ENCODE results near the gene ZDHHC11.
"Not testable (repeated sequence)": the region's sequence is repeated elsewhere in the genome, so short reads cannot be mapped to it uniquely, and the experiment has no call there.

The ZDHHC11 gene

DNA sequence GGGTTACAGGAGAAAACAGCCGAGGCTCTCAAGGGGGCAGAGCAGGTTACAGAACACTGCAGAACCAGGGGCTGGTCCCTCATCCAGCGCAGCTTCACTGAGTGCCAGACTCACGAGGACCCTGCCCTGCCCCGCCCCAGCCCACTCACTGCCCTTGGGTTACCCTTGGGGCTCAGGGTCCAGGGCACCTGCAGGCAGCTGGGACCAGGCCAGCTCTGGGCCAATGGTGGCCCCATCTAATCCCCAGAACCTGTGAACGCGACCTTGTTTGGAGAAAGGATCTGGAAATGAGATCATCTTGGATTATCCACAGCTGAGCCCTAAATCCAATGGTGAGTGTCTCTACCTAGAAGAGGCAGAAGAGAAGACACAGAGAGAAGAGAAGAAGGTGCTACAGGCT, 72.4 kb downstream of the ZDHHC11 start:
- in situ Hi-C loops (cut with MboI; ENCODE audit: low sequenced_read_pairs), result not testable (repeated sequence)

GRCh38 chr5:777756-778161, 73.0 kb downstream of the ZDHHC11 start:
- in situ Hi-C loops (cut with MboI; ENCODE audit: low sequenced_read_pairs), result no loop called here

DNA sequence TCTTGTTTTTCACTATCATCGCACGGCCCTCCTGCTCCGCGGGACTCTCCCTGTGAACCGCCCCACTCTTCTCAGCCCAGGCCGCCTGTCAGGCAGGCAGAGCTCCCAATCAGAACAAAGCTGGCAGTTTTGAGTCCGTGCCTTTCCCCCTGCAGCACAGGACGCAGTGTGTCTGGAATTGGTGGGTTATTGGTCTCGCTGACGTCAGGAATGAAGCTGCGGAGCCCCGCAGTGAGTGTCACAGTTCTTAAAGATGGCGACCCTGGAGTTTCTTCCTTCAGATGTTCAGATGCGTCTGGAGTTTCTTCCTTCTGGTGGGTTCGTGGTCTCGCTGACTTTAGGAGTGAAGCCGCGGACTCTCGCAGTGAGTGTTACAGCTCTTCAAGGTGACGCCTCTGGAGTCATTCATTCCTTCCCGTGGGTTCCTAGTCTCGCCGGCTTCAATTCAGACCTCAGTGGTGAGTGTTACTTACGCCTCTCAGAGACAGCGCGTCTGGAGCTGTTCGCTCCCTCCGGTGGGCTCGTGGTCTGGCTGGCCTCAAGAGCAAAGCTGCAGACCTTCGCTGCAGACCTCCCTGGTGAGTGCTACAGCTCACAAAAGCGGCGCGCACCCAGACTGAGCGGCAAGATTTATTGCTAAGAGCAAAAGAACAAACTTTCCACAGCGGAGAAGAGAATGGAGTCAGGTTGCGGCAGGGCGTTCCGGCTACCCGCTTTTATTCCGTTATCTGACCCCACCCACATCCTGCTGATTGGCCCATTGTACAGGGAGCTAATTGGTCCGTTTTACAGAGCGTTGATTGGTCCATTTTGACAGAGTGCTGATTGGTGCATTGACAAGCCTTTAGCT, 73.7 kb downstream of the ZDHHC11 start:
- in situ Hi-C loops (cut with MboI; ENCODE audit: low sequenced_read_pairs), result no loop called here

GRCh38 chr5:775961-776861, 74.6 kb downstream of the ZDHHC11 start:
- in situ Hi-C loops (cut with MboI; ENCODE audit: low sequenced_read_pairs), result no loop called here

DNA sequence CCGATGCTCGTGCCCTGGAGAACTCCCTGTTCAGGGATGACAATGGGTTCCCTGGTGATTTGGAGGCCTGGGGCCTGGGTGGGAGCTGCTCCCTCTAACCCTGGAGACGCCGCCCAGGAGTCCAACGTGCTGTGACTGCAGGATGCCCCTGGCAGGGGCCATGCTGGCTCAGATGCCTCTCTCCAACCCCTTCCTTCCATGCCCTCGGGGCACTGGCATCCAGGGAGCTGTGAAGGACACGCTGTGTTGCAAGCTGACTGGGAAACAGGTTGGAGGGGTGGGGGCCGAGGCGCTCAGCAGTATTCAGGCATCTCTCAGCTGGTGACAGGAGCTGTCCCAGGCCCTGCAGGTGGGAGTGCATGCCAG, 75.2 kb downstream of the ZDHHC11 start:
- in situ Hi-C loops (cut with MboI; ENCODE audit: low sequenced_read_pairs), result not testable (repeated sequence)

DNA sequence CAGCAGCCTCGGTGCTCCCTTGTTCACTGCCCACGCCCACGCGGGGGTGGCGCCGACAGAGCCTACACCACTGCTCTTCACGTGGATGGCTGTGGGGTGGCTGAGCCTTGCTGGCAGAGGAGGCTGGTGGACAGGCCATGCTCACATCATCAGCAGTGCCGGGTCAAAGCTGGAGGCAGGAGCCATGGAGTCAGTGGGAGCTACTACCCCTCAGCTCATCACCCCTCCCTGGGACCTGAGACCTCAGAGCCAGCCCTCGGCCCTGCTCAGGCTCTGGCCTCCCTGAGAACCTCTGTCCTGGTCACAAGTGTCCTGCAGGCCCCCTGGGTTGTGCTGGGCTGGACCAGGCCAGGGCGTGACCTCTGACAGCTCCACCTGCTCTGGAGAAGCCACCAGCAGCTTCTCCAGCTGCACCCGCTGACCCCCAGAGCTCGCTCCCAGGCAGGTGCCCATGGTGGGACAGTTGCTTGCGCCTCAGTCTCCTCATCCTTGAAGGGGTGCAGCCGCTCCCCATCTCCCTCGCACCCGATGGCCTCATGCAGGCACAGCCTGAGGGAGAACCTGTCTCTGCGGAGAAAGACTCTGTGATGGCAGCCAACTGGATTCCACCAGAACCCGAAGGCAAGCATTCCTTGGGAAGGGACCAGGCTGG, 75.8 kb downstream of the ZDHHC11 start:
- in situ Hi-C loops (cut with MboI; ENCODE audit: low sequenced_read_pairs), result not testable (repeated sequence)

- in situ Hi-C loops (cut with MboI; ENCODE audit: low sequenced_read_pairs), result not testable (repeated sequence)
Measured at GRCh38 chr5:774304-774703, 76.5 kb downstream of the ZDHHC11 start.

DNA sequence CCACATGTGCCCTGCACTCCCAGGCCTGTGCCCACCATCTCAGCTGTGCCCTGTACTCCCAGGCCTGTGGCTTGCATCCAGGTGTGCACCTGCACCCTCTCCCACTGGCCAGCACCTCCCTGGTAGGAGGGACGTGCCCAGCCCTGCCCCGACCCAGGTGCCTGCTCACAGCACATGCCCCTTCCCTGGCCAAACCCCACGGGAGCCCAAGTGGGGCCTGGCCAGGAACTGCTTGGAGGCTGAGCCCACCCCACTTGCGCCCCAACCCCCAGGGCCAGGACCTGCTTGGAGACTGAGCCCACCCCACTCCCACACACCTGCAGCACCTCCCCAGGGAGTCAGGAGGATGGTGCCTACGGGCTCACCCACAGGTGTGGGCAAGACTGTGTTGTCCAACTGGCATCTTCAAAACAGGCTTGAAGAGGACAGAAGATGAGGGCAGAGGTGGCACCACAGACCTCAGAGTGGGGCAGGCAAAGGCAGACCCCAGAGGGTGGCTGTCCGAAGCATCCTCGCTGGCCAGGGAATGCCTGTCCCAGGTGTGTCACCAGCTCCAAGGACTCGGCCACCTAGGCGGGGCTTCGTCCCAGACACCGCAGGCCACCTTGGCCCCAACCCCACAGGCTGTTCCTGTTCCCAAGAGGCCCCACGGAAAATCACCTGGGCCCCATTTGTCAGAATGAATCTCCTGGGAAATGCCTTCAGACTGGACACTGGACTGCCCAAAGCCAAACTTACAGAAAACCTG, 77.1 kb downstream of the ZDHHC11 start:
- in situ Hi-C loops (cut with MboI; ENCODE audit: low sequenced_read_pairs), result no loop called here

- in situ Hi-C loops (cut with MboI; ENCODE audit: low sequenced_read_pairs), result not testable (repeated sequence)
Measured at GRCh38 chr5:772931-773330, 77.9 kb downstream of the ZDHHC11 start.

GRCh38 chr5:772547-772890, 78.3 kb downstream of the ZDHHC11 start:
- in situ Hi-C loops (cut with MboI; ENCODE audit: low sequenced_read_pairs), result not testable (repeated sequence)

- in situ Hi-C loops (cut with MboI; ENCODE audit: low sequenced_read_pairs), result not testable (repeated sequence)
Measured at GRCh38 chr5:771841-772546, 78.8 kb downstream of the ZDHHC11 start.

- in situ Hi-C loops (cut with MboI; ENCODE audit: low sequenced_read_pairs), result not testable (repeated sequence)
Measured at GRCh38 chr5:771087-771781, 79.6 kb downstream of the ZDHHC11 start.

GRCh38 chr5:770585-770984, 80.2 kb downstream of the ZDHHC11 start:
- in situ Hi-C loops (cut with MboI; ENCODE audit: low sequenced_read_pairs), result not testable (repeated sequence)

GRCh38 chr5:769485-770145, 81.2 kb downstream of the ZDHHC11 start:
- in situ Hi-C loops (cut with MboI; ENCODE audit: low sequenced_read_pairs), result not testable (repeated sequence)

GRCh38 chr5:766666-767431, 83.9 kb downstream of the ZDHHC11 start:
- in situ Hi-C loops (cut with MboI; ENCODE audit: low sequenced_read_pairs), result no loop called here

DNA sequence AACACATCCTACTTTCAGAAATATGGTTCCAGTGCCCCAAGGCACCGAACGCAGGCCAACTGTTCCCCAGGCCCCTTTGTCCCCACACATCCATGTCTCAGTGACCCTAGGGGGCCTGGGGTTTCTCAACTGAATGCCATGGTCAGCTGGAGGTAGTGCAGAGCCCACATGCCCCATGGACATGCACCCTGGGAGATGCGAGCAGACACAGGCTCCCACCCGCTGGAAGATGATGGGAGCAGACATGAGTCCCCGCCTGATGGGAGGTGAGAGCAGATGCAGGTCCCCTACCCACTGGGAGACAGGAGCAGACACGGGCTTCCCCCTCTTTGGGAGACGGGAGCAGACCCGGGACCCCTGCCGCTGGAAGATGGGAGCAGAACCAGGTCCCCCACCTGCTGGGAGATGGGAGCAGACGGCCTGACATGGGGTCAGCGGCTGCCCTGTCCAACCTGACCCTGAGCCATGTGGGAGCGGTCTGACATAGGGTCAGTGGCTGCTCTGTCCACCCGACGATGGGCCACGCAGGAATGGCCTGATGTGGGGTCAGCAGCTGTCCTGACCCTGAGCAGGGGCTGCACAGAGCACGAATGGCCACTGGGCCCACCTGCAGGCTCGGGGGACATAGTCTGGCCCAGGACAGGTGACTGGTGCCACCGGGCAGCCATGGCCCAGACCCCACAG, 84.7 kb downstream of the ZDHHC11 start:
- in situ Hi-C loops (cut with MboI; ENCODE audit: low sequenced_read_pairs), result no loop called here

GRCh38 chr5:763998-764781, 86.6 kb downstream of the ZDHHC11 start:
- in situ Hi-C loops (cut with MboI; ENCODE audit: low sequenced_read_pairs), result no loop called here

Data from hTERT RPE-1 (cell line).